T-cell (primary cell): ENCODE data around the gene TTC7B. TPM values are rescaled to one million over a fixed set of nuclear protein-coding genes. Genes with fewer than 3 reads are reported as not detected.

Source experiments
- ATAC-seq, 4 experiments: fragments of 200-7000 bp in 3 of 4; fragments of 150-1000 bp in 1 of 4; cut with Tn5 transposase; replicated peaks in 1 of 4; 1 replicate in 3 of 4; 2 replicates in 1 of 4; pipeline ENCODE4 v1.10.0; 2021; ENCODE audit warnings: moderate library complexity in 3 of 4, mild to moderate bottlenecking in 2 of 4, moderate number of reproducible peaks in 1 of 4
- CTCF ChIA-PET, 2 donors: fragments of 300-600 bp; sonication (Branson Sonifier 250); formaldehyde crosslinking; loops; one replicate each; lab custom pipeline; 2022; ENCODE audit warnings: antibody characterized with exemption in 2 of 2; lab: Charles Lee
- POLR2A ChIA-PET, 2 donors: fragments of 300-600 bp; sonication (Branson Sonifier 250); formaldehyde crosslinking; loops; one replicate each; lab custom pipeline; 2022; ENCODE audit warnings: antibody characterized with exemption in 2 of 2; lab: Charles Lee
- DNase-seq, 35 experiments: peaks; one replicate each; pipeline versions ENCODE4 v3.0.0 to v3.0.0-alpha.2; 2013 to 2023
- H3K27ac ChIP-seq: one replicate; pipeline ENCODE4 v1.5.1; 2013; ENCODE audit warnings: low read length
- H3K27me3 ChIP-seq, 2 experiments: replicated peaks in 1 of 2; 1 replicate in 1 of 2; 2 replicates in 1 of 2; pipeline versions ENCODE4 v1.6.1 to v1.7.0; 2013; ENCODE audit warnings: low read length in 1 of 2, mixed read lengths in 1 of 2; ENCODE audit not compliant: control insufficient read depth in 2 of 2, insufficient read depth in 2 of 2; ENCODE audit errors: extremely low read depth in 1 of 2
- H3K36me3 ChIP-seq, 2 donors: 1 replicate in 1 of 2; 2 replicates in 1 of 2; pipeline versions ENCODE4 v1.6.1 to v1.7.0; 2013; ENCODE audit warnings: low read length in 1 of 2; ENCODE audit not compliant: control insufficient read depth in 2 of 2, insufficient read depth in 1 of 2; ENCODE audit errors: extremely low read depth in 1 of 2
- H3K4me1 ChIP-seq, 2 experiments: 1 replicate in 1 of 2; 2 replicates in 1 of 2; pipeline versions ENCODE4 v1.6.1 to v1.7.0; 2013; ENCODE audit warnings: low read length in 2 of 2, mixed read lengths in 1 of 2; ENCODE audit not compliant: insufficient read depth in 2 of 2, control insufficient read depth in 1 of 2; ENCODE audit errors: extremely low read depth in 1 of 2
- H3K4me3 ChIP-seq, 2 donors: 1 replicate in 1 of 2; 2 replicates in 1 of 2; pipeline versions ENCODE4 v1.5.1 to v1.7.0; 2013; ENCODE audit warnings: mild to moderate bottlenecking in 2 of 2, low read length in 1 of 2, moderate library complexity in 1 of 2; ENCODE audit not compliant: control insufficient read depth in 1 of 2; ENCODE audit errors: extremely low read depth in 1 of 2
- H3K9me3 ChIP-seq: 2 replicates; pipeline ENCODE4 v1.7.0; 2013
- H3K27ac Mint-ChIP-seq, 2 donors: one replicate each; pipeline ENCODE4 v1.8.0; 2020 to 2021; ENCODE audit warnings: mild to moderate bottlenecking in 2 of 2, mixed read lengths in 2 of 2
- H3K27me3 Mint-ChIP-seq, 2 donors: one replicate each; pipeline ENCODE4 v1.8.0; 2021 to 2022; ENCODE audit warnings: mixed read lengths in 2 of 2
- H3K36me3 Mint-ChIP-seq: one replicate; pipeline ENCODE4 v1.8.0; 2021; ENCODE audit warnings: mixed read lengths
- H3K4me1 Mint-ChIP-seq, 3 donors: one replicate each; pipeline ENCODE4 v1.8.0; 2020 to 2022; ENCODE audit warnings: mixed read lengths in 3 of 3, mild to moderate bottlenecking in 1 of 3
- H3K4me3 Mint-ChIP-seq, 3 donors: one replicate each; pipeline ENCODE4 v1.8.0; 2020 to 2022; ENCODE audit warnings: mild to moderate bottlenecking in 3 of 3, mixed read lengths in 3 of 3, moderate library complexity in 3 of 3
- H3K9me3 Mint-ChIP-seq, 3 donors: one replicate each; pipeline ENCODE4 v1.8.0; 2020 to 2022; ENCODE audit warnings: mixed read lengths in 3 of 3
- WGBS: methylation state at CpG from one replicate; pipeline ENCODE4 v1.1.5; 2013; ENCODE audit warnings: missing lambda C conversion rate; ENCODE audit not compliant: insufficient coverage; 5-methylcytosine and 5-hydroxymethylcytosine counted together
- total RNA-seq, 35 experiments: library from RNA in 6 of 35; stranded (reverse) in 6 of 35; fragments of 120-200 nt in 1 of 35; gene quantifications; one replicate each; pipeline versions ENCODE4 v1.2.1 to v1.2.4 and lab custom pipeline; 2013 to 2026

TTC7B gene
- total RNA-seq, 5 donors from 2014 or later (not counting 1 experiment from before 2014, with no cell fraction given) = 1.5 to 2.6 (median 1.7) TPM

GRCh38 chr14:90693413-90693812, 122.8 kb downstream of the TTC7B start:
- H3K27me3 Mint-ChIP-seq = no peaks in the 10 kb centered on the region
- POLR2A ChIA-PET = no interaction called here
- H3K4me3 ChIP-seq = no peak overlapping the region
- H3K36me3 Mint-ChIP-seq = no peaks in the 10 kb centered on the region
- 83% methylated on average over 1 of the region's 3 CpGs for WGBS
- H3K4me1 Mint-ChIP-seq = peaks cover 0 to 7% (median 7%) of the 10 kb centered on the region in 3 donors
- ATAC-seq (no peak), DNase-seq (no peak)
- no peaks in the 10 kb centered on the region for H3K36me3 ChIP-seq
- no peak overlapping the region for H3K27ac Mint-ChIP-seq
- CTCF ChIA-PET = no interaction called here
- H3K4me3 Mint-ChIP-seq = no peak overlapping the region
- no peak overlapping the region for H3K27ac ChIP-seq
- no peaks in the 10 kb centered on the region for H3K9me3 Mint-ChIP-seq
- peaks cover 0 to 4% of the 10 kb centered on the region in 2 experiments for H3K4me1 ChIP-seq
- H3K27me3 ChIP-seq = no peaks in the 10 kb centered on the region
- H3K9me3 ChIP-seq = no peaks in the 10 kb centered on the region

- no peak for ATAC-seq
- ChIA-PET POLR2A (no interaction called here), CTCF (interaction anchor here in 1 of 2 donors (0.6 kb wide), 1 partner anchor 408 kb away, joined by 3 read pairs; no protein-coding TSS in a partner anchor)
- H3K4me1 Mint-ChIP-seq = peaks cover 0 to 7% (median 7%) of the 10 kb centered on the region in 3 donors
- no peaks in the 10 kb centered on the region for H3K27me3 Mint-ChIP-seq
- H3K36me3 Mint-ChIP-seq = no peaks in the 10 kb centered on the region
- H3K4me3 ChIP-seq = no peak overlapping the region
- peaks cover 0 to 4% of the 10 kb centered on the region in 2 experiments for H3K4me1 ChIP-seq
- H3K27ac ChIP-seq = no peak overlapping the region
- no peaks in the 10 kb centered on the region for H3K9me3 ChIP-seq
- no peaks in the 10 kb centered on the region for H3K9me3 Mint-ChIP-seq
- H3K4me3 Mint-ChIP-seq = no peak overlapping the region
- WGBS = no CpG with 5 or more reads among the region's 1 CpG
- no peaks in the 10 kb centered on the region for H3K27me3 ChIP-seq
- H3K27ac Mint-ChIP-seq = no peak overlapping the region
- no peak for DNase-seq
- no peaks in the 10 kb centered on the region for H3K36me3 ChIP-seq
Measured at GRCh38 chr14:90692826-90693225, 123.4 kb downstream of the TTC7B start.

- WGBS = 70% methylated on average over 2 of the region's 2 CpGs
- no peaks in the 10 kb centered on the region for H3K27me3 ChIP-seq
- H3K27ac ChIP-seq = no peak overlapping the region
- H3K36me3 ChIP-seq = no peaks in the 10 kb centered on the region
- Mint-ChIP-seq H3K27me3 (no peaks in the 10 kb centered on the region), H3K4me1 (peaks cover 0 to 3% (median 2%) of the 10 kb centered on the region in 3 donors), H3K27ac (no peak overlapping the region), H3K9me3 (no peaks in the 10 kb centered on the region), H3K36me3 (no peaks in the 10 kb centered on the region), H3K4me3 (no peak overlapping the region)
- ChIA-PET CTCF (interaction anchor here in 1 of 2 donors (0.6 kb wide), 1 partner anchor 407 kb away, joined by 3 read pairs; no protein-coding TSS in a partner anchor), POLR2A (no interaction called here)
- H3K4me3 ChIP-seq = no peak overlapping the region
- DNase-seq (no peak), ATAC-seq (no peak)
- no peaks in the 10 kb centered on the region for H3K4me1 ChIP-seq
- H3K9me3 ChIP-seq = no peaks in the 10 kb centered on the region
Measured at GRCh38 chr14:90692061-90692460, 124.2 kb downstream of the TTC7B start.

- Mint-ChIP-seq H3K36me3 (no peaks in the 10 kb centered on the region), H3K27me3 (no peaks in the 10 kb centered on the region), H3K9me3 (no peaks in the 10 kb centered on the region), H3K4me3 (no peak overlapping the region), H3K4me1 (peaks cover 0 to under 1% (median under 1%) of the 10 kb centered on the region in 3 donors), H3K27ac (no peak overlapping the region)
- DNase-seq (no peak), ATAC-seq (no peak)
- WGBS = 100% methylated on average over 2 of the region's 2 CpGs
- ChIA-PET CTCF (no interaction called here), POLR2A (no interaction called here)
- no peaks in the 10 kb centered on the region for H3K27me3 ChIP-seq
- H3K4me1 ChIP-seq = no peaks in the 10 kb centered on the region
- no peak overlapping the region for H3K27ac ChIP-seq
- no peaks in the 10 kb centered on the region for H3K9me3 ChIP-seq
- no peak overlapping the region for H3K4me3 ChIP-seq
- no peaks in the 10 kb centered on the region for H3K36me3 ChIP-seq
Measured at GRCh38 chr14:90691627-90692026, 124.6 kb downstream of the TTC7B start.

GRCh38 chr14:90687680-90688079, 128.6 kb downstream of the TTC7B start:
- ChIA-PET CTCF (interaction anchor here in 1 of 2 donors (1.5 kb wide), 1 partner anchor 9 kb away, joined by 5 read pairs; no protein-coding TSS in a partner anchor), POLR2A (no interaction called here)
- Mint-ChIP-seq H3K4me3 (no peak overlapping the region), H3K27me3 (peaks cover 0 to 4% of the 10 kb centered on the region in 2 donors), H3K27ac (no peak overlapping the region), H3K9me3 (no peaks in the 10 kb centered on the region), H3K4me1 (no peaks in the 10 kb centered on the region), H3K36me3 (no peaks in the 10 kb centered on the region)
- ATAC-seq (no peak), DNase-seq (no peak)
- WGBS = 94% methylated on average over 2 of the region's 5 CpGs
- no peak overlapping the region for H3K4me3 ChIP-seq
- no peaks in the 10 kb centered on the region for H3K4me1 ChIP-seq
- no peaks in the 10 kb centered on the region for H3K36me3 ChIP-seq
- H3K27me3 ChIP-seq = no peaks in the 10 kb centered on the region
- no peak overlapping the region for H3K27ac ChIP-seq
- no peaks in the 10 kb centered on the region for H3K9me3 ChIP-seq

GRCh38 chr14:90682615-90683014, 133.6 kb downstream of the TTC7B start:
- Histone ChIP-seq H3K4me3 (no peak overlapping the region), H3K27me3 (no peaks in the 10 kb centered on the region), H3K27ac (no peak overlapping the region), H3K9me3 (no peaks in the 10 kb centered on the region), H3K4me1 (peaks cover 5% of the 10 kb centered on the region in 2 experiments), H3K36me3 (no peaks in the 10 kb centered on the region)
- H3K4me3 Mint-ChIP-seq = no peak overlapping the region
- ATAC-seq (no peak), DNase-seq (no peak)
- H3K27ac Mint-ChIP-seq = no peak overlapping the region
- H3K27me3 Mint-ChIP-seq = peaks cover 0 to 4% of the 10 kb centered on the region in 2 donors
- POLR2A ChIA-PET = no interaction called here
- H3K36me3 Mint-ChIP-seq = no peaks in the 10 kb centered on the region
- WGBS = 100% methylated on average over 1 of the region's 7 CpGs
- H3K4me1 Mint-ChIP-seq = peaks cover 17 to 19% (median 19%) of the 10 kb centered on the region in 3 donors
- CTCF ChIA-PET = interaction anchor here in 1 of 2 donors (1.7 kb wide), 1 partner anchor 14 kb away, joined by 3 read pairs; no protein-coding TSS in a partner anchor
- no peaks in the 10 kb centered on the region for H3K9me3 Mint-ChIP-seq
